Ureter (tissue), 1 donor: ENCODE measurements around the gene HUS1. TPM values are rescaled to one million over a fixed set of nuclear protein-coding genes. Genes with fewer than 3 reads are reported as not detected.
"Not testable (repeated sequence)": the region's sequence is repeated elsewhere in the genome, so short reads cannot be mapped to it uniquely, and the experiment has no call there.

ENCODE experiments used
- DNase-seq: peaks from one replicate; pipeline ENCODE4 v3.0.0-alpha.2; 2020; ENCODE audit warnings: low spot score
- total RNA-seq: library from RNA; stranded (reverse); gene quantifications from one replicate; pipeline ENCODE4 v1.2.4, GENCODE V29; 2023
- donor health status: DM: yes; HTN: yes; CAD: no.

HUS1 gene
- total RNA-seq, 1 donor from 2014 or later, result 43.1 TPM

GRCh38 chr7:47944536-47945260 is 34.7 kb downstream of the HUS1 start:
- no peak for DNase-seq

GRCh38 chr7:47943676-47944474 is 35.5 kb downstream of the HUS1 start:
- DNase-seq, result no peak

- not testable (repeated sequence) for DNase-seq
These were observed 36.8 kb downstream of the HUS1 start for GRCh38 chr7:47942651-47943050.

- no peak for DNase-seq
These were observed 37.3 kb downstream of the HUS1 start for GRCh38 chr7:47942132-47942531.

GRCh38 chr7:47941136-47941844 is 38.1 kb downstream of the HUS1 start:
- DNase-seq, result no peak

GRCh38 chr7:47940088-47941013 is 39.1 kb downstream of the HUS1 start:
- no peak for DNase-seq

GRCh38 chr7:47939425-47940036 is 39.9 kb downstream of the HUS1 start:
- DNase-seq, result no peak

GRCh38 chr7:47938574-47939165 is 40.7 kb downstream of the HUS1 start:
- no peak for DNase-seq

GRCh38 chr7:47937711-47938573 is 41.5 kb downstream of the HUS1 start:
- no peak for DNase-seq

GRCh38 chr7:47937065-47937687 is 42.2 kb downstream of the HUS1 start:
- no peak for DNase-seq

- no peak for DNase-seq
These were observed 43.1 kb downstream of the HUS1 start for GRCh38 chr7:47936323-47936722.

- no peak for DNase-seq
These were observed 44.1 kb downstream of the HUS1 start for GRCh38 chr7:47935336-47935735.

- no peak for DNase-seq
These were observed 44.6 kb downstream of the HUS1 start for GRCh38 chr7:47934831-47935230.

- DNase-seq, result no peak
These were observed 46.2 kb downstream of the HUS1 start for GRCh38 chr7:47933215-47933614.

GRCh38 chr7:47932466-47933037 is 46.9 kb downstream of the HUS1 start:
- no peak for DNase-seq

GRCh38 chr7:47932016-47932415 is 47.4 kb downstream of the HUS1 start:
- no peak for DNase-seq

GRCh38 chr7:47931005-47932004 is 48.1 kb downstream of the HUS1 start:
- no peak for DNase-seq

- no peak for DNase-seq
These were observed 55.1 kb downstream of the HUS1 start for GRCh38 chr7:47924266-47924665.
